22Rv1 (cell line): Measurements from ENCODE around the gene FSHR.

Experiments used
- H3K27ac ChIP-seq: fragments of 450-650 bp; 2 replicates; pipeline ENCODE4 v1.5.1; 2017
- ZFX ChIP-seq: fragments of 450-650 bp; IDR thresholded peaks from 2 replicates; pipeline ENCODE4 v1.6.1; 2017; ENCODE audit warnings: antibody characterized with exemption, borderline replicate concordance
- TF ChIP-seq, protein P1 (sequence below): fragments of 450-650 bp; IDR thresholded peaks from 2 replicates; pipeline ENCODE4 v1.5.1; 2017; ENCODE audit warnings: mild to moderate bottlenecking

Gene FSHR

DNA sequence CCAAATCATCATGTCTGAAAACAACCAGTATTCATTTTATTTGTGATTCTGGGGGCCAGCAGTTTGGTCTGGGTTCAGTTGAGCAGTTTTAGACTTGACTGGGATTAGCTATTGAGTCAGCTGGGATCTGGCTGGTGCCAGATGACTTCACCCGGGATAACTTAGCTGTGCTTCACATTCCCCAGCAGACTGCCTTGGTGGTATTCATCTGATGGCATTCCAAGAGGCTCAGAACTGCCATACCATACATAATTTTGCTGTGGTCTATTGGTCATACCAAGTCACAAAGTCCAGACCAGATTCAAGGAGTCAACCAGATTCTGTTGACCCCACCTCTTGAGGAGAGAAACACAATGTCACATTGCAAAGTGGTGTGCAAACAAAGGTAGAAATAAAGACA, 7.8 kb upstream of the FSHR start:
- TF ChIP-seq, protein P1, sequence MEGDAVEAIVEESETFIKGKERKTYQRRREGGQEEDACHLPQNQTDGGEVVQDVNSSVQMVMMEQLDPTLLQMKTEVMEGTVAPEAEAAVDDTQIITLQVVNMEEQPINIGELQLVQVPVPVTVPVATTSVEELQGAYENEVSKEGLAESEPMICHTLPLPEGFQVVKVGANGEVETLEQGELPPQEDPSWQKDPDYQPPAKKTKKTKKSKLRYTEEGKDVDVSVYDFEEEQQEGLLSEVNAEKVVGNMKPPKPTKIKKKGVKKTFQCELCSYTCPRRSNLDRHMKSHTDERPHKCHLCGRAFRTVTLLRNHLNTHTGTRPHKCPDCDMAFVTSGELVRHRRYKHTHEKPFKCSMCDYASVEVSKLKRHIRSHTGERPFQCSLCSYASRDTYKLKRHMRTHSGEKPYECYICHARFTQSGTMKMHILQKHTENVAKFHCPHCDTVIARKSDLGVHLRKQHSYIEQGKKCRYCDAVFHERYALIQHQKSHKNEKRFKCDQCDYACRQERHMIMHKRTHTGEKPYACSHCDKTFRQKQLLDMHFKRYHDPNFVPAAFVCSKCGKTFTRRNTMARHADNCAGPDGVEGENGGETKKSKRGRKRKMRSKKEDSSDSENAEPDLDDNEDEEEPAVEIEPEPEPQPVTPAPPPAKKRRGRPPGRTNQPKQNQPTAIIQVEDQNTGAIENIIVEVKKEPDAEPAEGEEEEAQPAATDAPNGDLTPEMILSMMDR: no peak
- no peak for TF ChIP-seq ZFX
- H3K27ac ChIP-seq: no peak overlapping the region

DNA sequence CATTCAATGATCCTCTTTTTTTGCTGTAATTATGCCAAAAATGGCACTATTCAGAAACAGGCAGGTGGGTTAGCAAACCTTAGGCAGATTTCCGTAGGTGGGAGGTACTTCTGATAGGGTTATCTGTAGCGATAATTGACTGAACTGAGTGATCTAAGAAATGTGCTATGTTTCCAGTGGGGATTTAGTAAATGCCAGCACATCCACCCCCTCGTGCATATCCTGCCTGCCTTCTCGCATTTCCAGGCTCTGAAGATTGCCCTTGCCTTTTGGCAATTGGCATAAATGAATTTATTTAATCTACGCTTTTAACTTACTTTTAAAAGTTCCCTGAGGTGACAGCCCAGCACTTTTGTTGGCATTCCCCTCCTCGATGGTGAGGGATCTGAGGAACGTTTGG, 576 bp upstream of the FSHR start:
- no peak for TF ChIP-seq ZFX
- TF ChIP-seq, protein P1: no peak
- no peak overlapping the region for H3K27ac ChIP-seq

DNA sequence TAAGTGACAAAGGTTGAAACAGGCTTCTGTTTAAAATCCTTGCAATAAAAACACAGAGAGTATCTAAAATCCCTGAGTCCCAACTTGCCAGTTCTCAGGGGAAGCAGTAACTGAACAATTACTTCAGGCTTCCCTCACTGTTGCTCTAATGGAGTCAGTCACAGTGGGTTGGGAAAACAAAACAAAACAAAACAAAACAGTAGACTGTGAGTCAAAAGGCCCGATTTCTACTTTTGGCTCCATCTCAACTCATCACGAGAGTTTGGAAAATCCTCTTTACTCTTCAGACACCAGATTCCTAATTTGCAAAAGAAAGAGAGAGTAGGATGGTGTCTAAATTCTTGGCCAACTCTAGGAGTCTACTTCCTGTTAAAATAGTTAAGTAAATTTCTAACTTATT, 1.1 kb downstream of the FSHR start:
- H3K27ac ChIP-seq: no peak overlapping the region
- no peak for TF ChIP-seq ZFX

DNA sequence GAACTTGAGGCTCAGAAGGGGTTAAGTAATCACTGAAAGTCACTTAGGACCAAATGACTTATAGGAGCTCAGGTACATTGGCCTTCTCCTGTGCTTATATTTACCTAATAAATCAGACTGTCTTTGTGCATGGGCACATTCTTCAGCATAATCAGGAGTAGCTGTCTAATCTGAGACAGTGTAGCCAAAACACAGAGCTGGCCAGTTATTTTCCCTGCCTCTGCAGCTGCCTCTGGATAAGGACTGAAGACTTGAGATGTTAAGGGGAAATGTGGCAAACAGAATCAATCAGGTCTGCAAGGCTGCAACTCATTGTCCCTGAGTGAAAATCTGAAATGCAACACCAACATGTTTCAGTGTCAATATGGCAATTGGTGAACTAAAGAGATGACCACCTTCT, 1.5 kb downstream of the FSHR start:
- no peak overlapping the region for H3K27ac ChIP-seq
- TF ChIP-seq ZFX: no peak
- TF ChIP-seq, protein P1: no peak

DNA sequence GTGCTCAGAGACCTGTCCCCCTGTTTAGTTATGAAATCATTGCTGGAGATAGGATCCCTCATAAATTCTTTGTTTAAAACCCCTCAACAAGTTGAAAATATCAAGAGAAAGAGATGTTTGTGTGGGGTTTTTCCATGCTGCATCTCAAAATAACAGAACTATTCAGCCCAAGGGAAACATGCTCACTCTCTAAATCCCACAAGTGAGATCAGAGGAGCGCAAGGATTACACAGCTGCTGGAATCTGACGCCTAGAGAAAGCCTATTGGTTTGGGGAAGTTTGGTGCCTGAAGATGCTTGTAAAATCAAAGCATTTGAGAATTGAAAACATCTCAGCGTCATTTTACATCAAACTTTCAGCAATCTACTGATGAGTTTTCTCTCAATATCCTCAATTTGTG, 7.9 kb downstream of the FSHR start:
- H3K27ac ChIP-seq: no peak overlapping the region
- TF ChIP-seq, protein P1: no peak
- TF ChIP-seq ZFX: no peak

DNA sequence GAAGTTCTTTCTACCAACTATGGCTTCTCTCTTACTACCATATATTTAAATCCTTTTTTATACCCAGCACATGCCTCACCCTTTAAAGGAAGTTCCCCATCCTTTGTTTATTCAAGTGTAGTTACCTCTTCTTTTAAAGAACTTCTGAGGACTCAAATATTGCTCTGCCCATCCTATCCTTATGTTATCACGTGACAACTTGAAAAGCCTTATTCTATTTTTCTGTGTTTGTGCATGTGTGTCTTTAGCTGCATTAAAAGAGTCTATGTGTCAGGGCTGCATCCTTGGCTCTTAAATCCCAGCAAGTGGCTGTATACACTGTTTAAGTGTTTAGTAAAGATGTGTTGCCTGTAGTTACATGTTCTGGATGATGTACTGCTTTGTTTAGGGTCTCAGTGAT, 22.5 kb downstream of the FSHR start:
- TF ChIP-seq, protein P1: no peak
- TF ChIP-seq ZFX: no peak
- H3K27ac ChIP-seq: no peak overlapping the region

DNA sequence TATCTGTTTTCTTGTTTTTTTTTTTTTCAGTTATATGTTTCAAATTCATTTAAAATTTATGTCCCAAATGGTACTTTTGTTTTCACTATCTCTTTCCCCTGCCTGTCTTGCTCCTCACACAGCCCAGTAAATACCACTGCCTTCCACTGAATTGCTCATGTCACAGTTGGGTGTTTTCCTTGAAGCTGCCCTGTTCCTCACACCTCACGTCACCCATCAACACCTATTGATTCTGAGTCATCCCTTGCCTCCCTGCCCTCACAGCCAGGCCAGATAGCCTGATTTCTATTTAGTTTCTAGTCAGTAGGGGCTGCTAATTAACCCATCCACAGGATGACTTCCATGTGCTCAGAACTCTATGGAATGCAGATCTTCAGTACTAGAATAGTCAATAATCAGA, 25.3 kb downstream of the FSHR start:
- no peak overlapping the region for H3K27ac ChIP-seq
- TF ChIP-seq, protein P1: no peak
- no peak for TF ChIP-seq ZFX

DNA sequence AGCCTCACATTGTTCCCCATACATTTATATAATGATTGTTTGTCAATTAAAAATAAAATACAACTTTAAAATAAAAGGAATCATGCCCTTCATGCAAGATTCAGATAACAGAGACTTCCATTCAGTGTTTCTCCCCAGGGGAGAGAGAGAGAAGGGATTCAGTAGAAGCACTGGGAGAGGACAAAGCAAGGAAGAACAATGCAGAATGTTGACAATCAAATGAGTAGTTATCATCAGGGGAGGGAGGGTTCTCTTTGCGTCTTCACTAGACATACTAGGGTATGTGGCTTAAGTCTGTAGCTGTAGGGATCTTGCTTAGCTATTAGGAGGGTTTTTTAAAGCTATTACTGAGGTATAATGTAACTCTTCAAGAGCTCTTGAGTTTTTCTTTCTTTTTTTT, 30.7 kb downstream of the FSHR start:
- no peak for TF ChIP-seq ZFX
- TF ChIP-seq, protein P1: no peak
- no peak overlapping the region for H3K27ac ChIP-seq
